HepG2 (cell line): ENCODE measurements around the gene SLC29A2. TPM values are rescaled to one million over a fixed set of nuclear protein-coding genes. Genes with fewer than 3 reads are reported as not detected.

Experiments
- AKAP8 ChIP-seq: sonication (generic); formaldehyde crosslinking; IDR thresholded peaks from 2 replicates; pipeline ENCODE4 v1.5.1; 2020; ENCODE audit warnings: mild to moderate bottlenecking, missing genetic modification reagents
- ATM ChIP-seq: fragments of 450-650 bp; IDR thresholded peaks from 2 replicates; pipeline ENCODE4 v1.7.1; 2017; ENCODE audit warnings: mild to moderate bottlenecking, borderline replicate concordance
- BORCS8-MEF2B ChIP-seq: sonication (generic); formaldehyde crosslinking; IDR thresholded peaks from 2 replicates; pipeline ENCODE4 v1.8.0; 2022; ENCODE audit warnings: mild to moderate bottlenecking, missing genetic modification reagents
- EP300 ChIP-seq, 3 experiments: sonication (generic) in 1 of 3; formaldehyde crosslinking in 1 of 3; IDR thresholded peaks; 2 replicates each; pipeline versions ENCODE4 v1.5.1 to v1.6.1; 2011 to 2020; ENCODE audit warnings: low read depth in 2 of 3, low read length in 2 of 3, borderline replicate concordance in 1 of 3, improper control_type of control experiment in 1 of 3, mild to moderate bottlenecking in 1 of 3, missing genetic modification reagents in 1 of 3, moderate library complexity in 1 of 3
- ETV5 ChIP-seq: IDR thresholded peaks from 2 replicates; pipeline ENCODE4 v1.6.1; 2018; ENCODE audit warnings: missing biosample characterization, missing genetic modification reagents, inconsistent platforms, borderline replicate concordance
- KMT2A ChIP-seq: sonication (generic); formaldehyde crosslinking; IDR thresholded peaks from 2 replicates; pipeline ENCODE4 v1.4.0; 2020; ENCODE audit warnings: missing genetic modification reagents
- NKX3-1 ChIP-seq: sonication (generic); formaldehyde crosslinking; IDR thresholded peaks from 2 replicates; pipeline ENCODE4 v1.5.0; 2020; ENCODE audit warnings: missing genetic modification reagents
- NONO ChIP-seq, 2 experiments: fragments of 450-650 bp in 1 of 2; sonication (generic) in 1 of 2; formaldehyde crosslinking in 1 of 2; IDR thresholded peaks in 1 of 2; conservative IDR thresholded peaks in 1 of 2; 2 replicates each; pipeline versions ENCODE4 v1.6.1 to v1.8.0; 2017 to 2022; ENCODE audit warnings: mild to moderate bottlenecking in 1 of 2, missing genetic modification reagents in 1 of 2, moderate library complexity in 1 of 2
- PCBP2 ChIP-seq: fragments of 200-400 bp; formaldehyde crosslinking; optimal IDR thresholded peaks from 2 replicates; pipeline ENCODE3; 2018; ENCODE audit warnings: low read length, low read depth; ENCODE audit not compliant: poor library complexity, severe bottlenecking
- RAD21 ChIP-seq: fragments of 450-650 bp; formaldehyde crosslinking; IDR thresholded peaks from 2 replicates; pipeline ENCODE4 v1.5.0; 2020; ENCODE audit warnings: mild to moderate bottlenecking
- SATB2 ChIP-seq: sonication (generic); formaldehyde crosslinking; IDR thresholded peaks from 2 replicates; pipeline ENCODE4 v1.5.0; 2020; ENCODE audit warnings: missing genetic modification reagents
- SSRP1 ChIP-seq: IDR thresholded peaks from 2 replicates; pipeline ENCODE4 v1.6.1; 2016; ENCODE audit warnings: control low read depth
- WIZ ChIP-seq: sonication (generic); formaldehyde crosslinking; IDR thresholded peaks from 2 replicates; pipeline ENCODE4 v1.5.1; 2020; ENCODE audit warnings: mild to moderate bottlenecking, missing genetic modification reagents
- ZC3H4 ChIP-seq: sonication (generic); formaldehyde crosslinking; IDR thresholded peaks from 2 replicates; pipeline ENCODE4 v1.4.0; 2020; ENCODE audit warnings: missing genetic modification reagents, borderline replicate concordance
- ZMYM2 ChIP-seq: sonication (generic); formaldehyde crosslinking; IDR thresholded peaks from 2 replicates; pipeline ENCODE4 v1.8.0; 2022; ENCODE audit warnings: mild to moderate bottlenecking, missing genetic modification reagents
- ZNF572 ChIP-seq: sonication (generic); formaldehyde crosslinking; IDR thresholded peaks from 2 replicates; pipeline ENCODE4 v1.5.1; 2020; ENCODE audit warnings: mild to moderate bottlenecking, missing genetic modification reagents
- ZNF724P ChIP-seq: sonication (generic); formaldehyde crosslinking; IDR thresholded peaks from 2 replicates; pipeline ENCODE4 v1.8.0; 2022; ENCODE audit warnings: missing genetic modification reagents, borderline replicate concordance
- ZNF773 ChIP-seq: sonication (generic); formaldehyde crosslinking; IDR thresholded peaks from 2 replicates; pipeline ENCODE4 v1.4.0; 2020; ENCODE audit warnings: missing genetic modification reagents, borderline replicate concordance
- ZSCAN22 ChIP-seq: sonication (generic); formaldehyde crosslinking; IDR thresholded peaks from 2 replicates; pipeline ENCODE4 v1.4.0; 2020; ENCODE audit warnings: mild to moderate bottlenecking, missing genetic modification reagents
- ZXDC ChIP-seq: sonication (generic); formaldehyde crosslinking; IDR thresholded peaks from 2 replicates; pipeline ENCODE4 v1.5.0; 2020; ENCODE audit warnings: mild to moderate bottlenecking, missing genetic modification reagents
- polyA plus RNA-seq, 8 experiments: library from polyadenylated mRNA; depleted of rRNA in 3 of 8; stranded (reverse) in 7 of 8; unstranded in 1 of 8; fragments of >200 nt; fragmentation: Illumina TruSeq in 4 of 8; extraction: Trizol in 4 of 8; gene quantifications; 2 replicates each; pipeline versions ENCODE4 v1.2.1 to v1.2.3, GENCODE V29; 2011 to 2016; ENCODE audit warnings: low read depth in 4 of 8, missing spikeins in 1 of 8, mixed read lengths in 1 of 8; ENCODE audit not compliant: insufficient read depth in 1 of 8
- total RNA-seq, 5 experiments: library from RNA; depleted of rRNA; stranded (reverse); fragments of >200 nt; fragmentation: Illumina TruSeq; extraction: Trizol; gene quantifications; 2 replicates each; pipeline ENCODE4 v1.2.3, GENCODE V29; 2016; ENCODE audit warnings: low read depth in 1 of 5
- TF ChIP-seq, protein P1 (sequence below): sonication (generic); formaldehyde crosslinking; IDR thresholded peaks from 2 replicates; pipeline ENCODE4 v1.9.0; 2021; ENCODE audit warnings: mild to moderate bottlenecking, missing genetic modification reagents

Gene SLC29A2
- total and polyA plus RNA-seq, 2 of the 13 experiments (the other 11 are each of a cell fraction or from before 2014, with no cell fraction given), result 0.63 to 0.66 TPM

GRCh38 chr11:66328302-66329144, 43.0 kb downstream of the SLC29A2 start (continued):
- TF ChIP-seq ETV5 (CRISPR knock-in tag) (peak; percentile 67; the same call in 1 of the 2 replicates), NKX3-1 (CRISPR knock-in tag) (no peak), RAD21 (CRISPR knock-in tag) (peak; percentile 87), EP300 (IDR thresholded peaks at IDR 0.05; ENCODE audit: low read depth in 2 of 2, low read length in 2 of 2) (no peak), EP300 (CRISPR knock-in tag; IDR thresholded peaks at IDR 0.05; ENCODE audit: borderline replicate concordance) (no peak), SSRP1 (CRISPR knock-in tag) (no peak), ZNF773 (CRISPR knock-in tag) (no peak), ATM (no peak), ZNF724P (CRISPR knock-in tag) (no peak), ZSCAN22 (CRISPR knock-in tag) (no peak), ZC3H4 (no peak), BORCS8-MEF2B (CRISPR knock-in tag) (peak; percentile 67; the same call in 1 of the 2 replicates), KMT2A (CRISPR knock-in tag) (no peak), ZMYM2 (no peak), SATB2 (CRISPR knock-in tag) (no peak), ZNF572 (0 out of 2 replicates have a peak, but pooled peaks have one; percentile 91), NONO (IDR thresholded peaks at IDR 0.05) (no peak), NONO (CRISPR knock-in tag; conservative IDR thresholded peaks at IDR 0.05) (peak; percentile 79), AKAP8 (CRISPR knock-in tag) (0 out of 2 replicates have a peak, but pooled peaks have one; percentile 56), WIZ (CRISPR knock-in tag) (no peak), PCBP2 (no peak), ZXDC (no peak)
- TF ChIP-seq, protein P1, sequence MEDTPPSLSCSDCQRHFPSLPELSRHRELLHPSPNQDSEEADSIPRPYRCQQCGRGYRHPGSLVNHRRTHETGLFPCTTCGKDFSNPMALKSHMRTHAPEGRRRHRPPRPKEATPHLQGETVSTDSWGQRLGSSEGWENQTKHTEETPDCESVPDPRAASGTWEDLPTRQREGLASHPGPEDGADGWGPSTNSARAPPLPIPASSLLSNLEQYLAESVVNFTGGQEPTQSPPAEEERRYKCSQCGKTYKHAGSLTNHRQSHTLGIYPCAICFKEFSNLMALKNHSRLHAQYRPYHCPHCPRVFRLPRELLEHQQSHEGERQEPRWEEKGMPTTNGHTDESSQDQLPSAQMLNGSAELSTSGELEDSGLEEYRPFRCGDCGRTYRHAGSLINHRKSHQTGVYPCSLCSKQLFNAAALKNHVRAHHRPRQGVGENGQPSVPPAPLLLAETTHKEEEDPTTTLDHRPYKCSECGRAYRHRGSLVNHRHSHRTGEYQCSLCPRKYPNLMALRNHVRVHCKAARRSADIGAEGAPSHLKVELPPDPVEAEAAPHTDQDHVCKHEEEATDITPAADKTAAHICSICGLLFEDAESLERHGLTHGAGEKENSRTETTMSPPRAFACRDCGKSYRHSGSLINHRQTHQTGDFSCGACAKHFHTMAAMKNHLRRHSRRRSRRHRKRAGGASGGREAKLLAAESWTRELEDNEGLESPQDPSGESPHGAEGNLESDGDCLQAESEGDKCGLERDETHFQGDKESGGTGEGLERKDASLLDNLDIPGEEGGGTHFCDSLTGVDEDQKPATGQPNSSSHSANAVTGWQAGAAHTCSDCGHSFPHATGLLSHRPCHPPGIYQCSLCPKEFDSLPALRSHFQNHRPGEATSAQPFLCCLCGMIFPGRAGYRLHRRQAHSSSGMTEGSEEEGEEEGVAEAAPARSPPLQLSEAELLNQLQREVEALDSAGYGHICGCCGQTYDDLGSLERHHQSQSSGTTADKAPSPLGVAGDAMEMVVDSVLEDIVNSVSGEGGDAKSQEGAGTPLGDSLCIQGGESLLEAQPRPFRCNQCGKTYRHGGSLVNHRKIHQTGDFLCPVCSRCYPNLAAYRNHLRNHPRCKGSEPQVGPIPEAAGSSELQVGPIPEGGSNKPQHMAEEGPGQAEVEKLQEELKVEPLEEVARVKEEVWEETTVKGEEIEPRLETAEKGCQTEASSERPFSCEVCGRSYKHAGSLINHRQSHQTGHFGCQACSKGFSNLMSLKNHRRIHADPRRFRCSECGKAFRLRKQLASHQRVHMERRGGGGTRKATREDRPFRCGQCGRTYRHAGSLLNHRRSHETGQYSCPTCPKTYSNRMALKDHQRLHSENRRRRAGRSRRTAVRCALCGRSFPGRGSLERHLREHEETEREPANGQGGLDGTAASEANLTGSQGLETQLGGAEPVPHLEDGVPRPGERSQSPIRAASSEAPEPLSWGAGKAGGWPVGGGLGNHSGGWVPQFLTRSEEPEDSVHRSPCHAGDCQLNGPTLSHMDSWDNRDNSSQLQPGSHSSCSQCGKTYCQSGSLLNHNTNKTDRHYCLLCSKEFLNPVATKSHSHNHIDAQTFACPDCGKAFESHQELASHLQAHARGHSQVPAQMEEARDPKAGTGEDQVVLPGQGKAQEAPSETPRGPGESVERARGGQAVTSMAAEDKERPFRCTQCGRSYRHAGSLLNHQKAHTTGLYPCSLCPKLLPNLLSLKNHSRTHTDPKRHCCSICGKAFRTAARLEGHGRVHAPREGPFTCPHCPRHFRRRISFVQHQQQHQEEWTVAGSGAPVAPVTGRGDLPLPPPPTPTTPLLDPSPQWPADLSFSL (CRISPR knock-in tag), result peak; percentile 15; the same call in 1 of the 2 replicates
